Sciatic nerve (tissue), 2 donors: Measurements from ENCODE around the gene EIF4E3. TPM values are rescaled to one million over a fixed set of nuclear protein-coding genes. Genes with fewer than 3 reads are reported as not detected.

Source experiments
- ATAC-seq: fragments of 200-7000 bp; cut with Tn5 transposase; one replicate; pipeline ENCODE4 v1.9.1; 2020; ENCODE audit warnings: mild to moderate bottlenecking, moderate library complexity
- DNase-seq: peaks from one replicate; pipeline ENCODE4 v3.0.0-alpha.2; 2020; ENCODE audit warnings: low spot score
- intact Hi-C: fragments of 100-400 bp; cut with DNase I; formaldehyde crosslinking; loops from one replicate; pipeline ENCODE4 v1.14.2; 2022
- total RNA-seq: library from RNA; stranded (reverse); fragmentation: NEBNext Ultra II Directional; extraction: Animal tissue kit (Norgen Biotek cat#: 25700); gene quantifications from one replicate; pipeline ENCODE4 v1.2.1, GENCODE V29; 2021
- donor health status: DM: no; HTN: no; CAD: no.
- donor health status: DM: no; HTN: no; CAD: no.

Gene EIF4E3
- total RNA-seq, 1 donor from 2014 or later: 36.4 TPM

GRCh38 chr3:71724584-71725270 is 475 bp downstream of the EIF4E3 start:
- peak; percentile 65 for DNase-seq
- ATAC-seq: peak; percentile 62
- intact Hi-C loops: no loop called here

GRCh38 chr3:71724171-71724453 is 1.1 kb downstream of the EIF4E3 start:
- ATAC-seq: no peak
- intact Hi-C loops: no loop called here
- no peak for DNase-seq

GRCh38 chr3:71723452-71724170 is 1.6 kb downstream of the EIF4E3 start:
- no peak for DNase-seq
- intact Hi-C loops: no loop called here
- no peak for ATAC-seq

- ATAC-seq: no peak
- intact Hi-C loops: no loop called here
- DNase-seq: no peak
Measured at GRCh38 chr3:71722693-71723092, 2.5 kb downstream of the EIF4E3 start.

GRCh38 chr3:71721651-71722157 is 3.5 kb downstream of the EIF4E3 start:
- no peak for DNase-seq
- intact Hi-C loops: no loop called here
- ATAC-seq: no peak

- ATAC-seq (no peak), DNase-seq (no peak)
- intact Hi-C loops: no loop called here
Measured at GRCh38 chr3:71721002-71721401, 4.2 kb downstream of the EIF4E3 start.

- ATAC-seq (no peak), DNase-seq (no peak)
- intact Hi-C loops: no loop called here
Measured at GRCh38 chr3:71718072-71718471, 7.1 kb downstream of the EIF4E3 start.

- intact Hi-C loops: no loop called here
- DNase-seq: no peak
Measured at GRCh38 chr3:71714595-71714994, 10.6 kb downstream of the EIF4E3 start.

GRCh38 chr3:71713041-71713440 is 12.2 kb downstream of the EIF4E3 start:
- DNase-seq (no peak), ATAC-seq (no peak)
- intact Hi-C loops: no loop called here

More at GRCh38 chr3:71714595-71714994, 10.6 kb downstream of the EIF4E3 start:
- ATAC-seq: no peak

GRCh38 chr3:71710906-71711494 is 14.2 kb downstream of the EIF4E3 start:
- DNase-seq (no peak), ATAC-seq (peak; percentile 70)
- intact Hi-C loops: no loop called here

GRCh38 chr3:71709908-71710511 is 15.2 kb downstream of the EIF4E3 start:
- ATAC-seq: no peak
- no peak for DNase-seq
- intact Hi-C loops: no loop called here

GRCh38 chr3:71708476-71709105 is 16.6 kb downstream of the EIF4E3 start:
- intact Hi-C loops: no loop called here
- ATAC-seq: peak; percentile 38
- DNase-seq: no peak

- intact Hi-C loops: no loop called here
- ATAC-seq (no peak), DNase-seq (no peak)
Measured at GRCh38 chr3:71707595-71707994, 17.6 kb downstream of the EIF4E3 start.

GRCh38 chr3:71705681-71706080 is 19.5 kb downstream of the EIF4E3 start:
- DNase-seq (no peak), ATAC-seq (no peak)
- intact Hi-C loops: no loop called here

GRCh38 chr3:71704915-71705314 is 20.3 kb downstream of the EIF4E3 start:
- ATAC-seq (no peak), DNase-seq (no peak)
- intact Hi-C loops: no loop called here

GRCh38 chr3:71703797-71704196 is 21.4 kb downstream of the EIF4E3 start:
- intact Hi-C loops: no loop called here
- ATAC-seq: no peak

GRCh38 chr3:71702131-71703024 is 22.8 kb downstream of the EIF4E3 start:
- ATAC-seq (no peak), DNase-seq (no peak)
- intact Hi-C loops: no loop called here

More at GRCh38 chr3:71703797-71704196, 21.4 kb downstream of the EIF4E3 start:
- DNase-seq: no peak

- intact Hi-C loops: no loop called here
- no peak for DNase-seq
Measured at GRCh38 chr3:71701251-71701762, 23.9 kb downstream of the EIF4E3 start.

More at GRCh38 chr3:71701251-71701762, 23.9 kb downstream of the EIF4E3 start:
- no peak for ATAC-seq
